PC-3 (cell line): Measurements from ENCODE around the gene DIP2C. TPM values are rescaled to one million over a fixed set of nuclear protein-coding genes. Genes with fewer than 3 reads are reported as not detected.

Experiments
- ATAC-seq: fragments of 200-7000 bp; cut with Tn5 transposase; 2 replicates; pipeline ENCODE4 v1.9.1; 2020; ENCODE audit warnings: mild to moderate bottlenecking, moderate library complexity
- BruUV-seq: library from RNA; stranded (reverse); fragments of 400-500 nt; replicated peaks from 2 replicates; lab custom pipeline; 2021; lab: Mats Ljungman, UMichigan
- CTCF ChIA-PET: fragments of 300-600 bp; sonication (Branson Sonifier 250); formaldehyde crosslinking; loops from one replicate; lab custom pipeline; 2022; ENCODE audit warnings: antibody characterized with exemption; lab: Charles Lee
- POLR2A ChIA-PET: fragments of 300-600 bp; sonication (Branson Sonifier 250); formaldehyde crosslinking; loops from one replicate; lab custom pipeline; 2022; ENCODE audit warnings: antibody characterized with exemption; ENCODE audit not compliant: unreplicated experiment; lab: Charles Lee
- DNase-seq: peaks from one replicate; pipeline ENCODE4 v3.0.0-alpha.2; 2015
- H2AFZ ChIP-seq: fragments of 300-600 bp; sonication (generic); 2 replicates; pipeline ENCODE4 v1.6.0; 2016; ENCODE audit warnings: antibody characterized with exemption, low read length
- H3F3A ChIP-seq: fragments of 300-600 bp; sonication (generic); one replicate; pipeline ENCODE4 v1.6.0; 2017; ENCODE audit warnings: antibody characterized with exemption, low read length, control low read depth, mild to moderate bottlenecking; ENCODE audit not compliant: unreplicated experiment
- H3K27ac ChIP-seq: fragments of 300-600 bp; sonication (generic); 2 replicates; pipeline ENCODE4 v1.5.1; 2016; ENCODE audit warnings: mild to moderate bottlenecking, low read length
- H3K27me3 ChIP-seq: fragments of 300-600 bp; sonication (generic); 2 replicates; pipeline ENCODE4 v1.6.1; 2016; ENCODE audit warnings: low read length, mixed read lengths
- H3K36me3 ChIP-seq: fragments of 300-600 bp; sonication (generic); 2 replicates; pipeline ENCODE4 v1.6.1; 2016; ENCODE audit warnings: low read depth, mixed run types, low read length, mixed read lengths
- H3K4me1 ChIP-seq: fragments of 300-600 bp; sonication (generic); 2 replicates; pipeline ENCODE4 v1.5.1; 2016; ENCODE audit warnings: low read length; ENCODE audit not compliant: insufficient read depth
- H3K4me2 ChIP-seq: fragments of 300-600 bp; sonication (generic); 2 replicates; pipeline ENCODE4 v1.6.0; 2016; ENCODE audit warnings: low read length
- H3K4me3 ChIP-seq: fragments of 300-600 bp; sonication (generic); 2 replicates; pipeline ENCODE4 v1.5.1; 2016; ENCODE audit warnings: mild to moderate bottlenecking, low read length, mixed read lengths
- H3K79me2 ChIP-seq: fragments of 300-600 bp; sonication (generic); 2 replicates; pipeline ENCODE4 v1.6.1; 2017; ENCODE audit warnings: low read length, mixed read lengths
- H3K9ac ChIP-seq: fragments of 300-600 bp; sonication (generic); 2 replicates; pipeline ENCODE4 v1.6.0; 2016; ENCODE audit warnings: mild to moderate bottlenecking, low read length
- H3K9me2 ChIP-seq: fragments of 300-600 bp; sonication (generic); replicated peaks from 2 replicates; pipeline ENCODE4 v1.6.1; 2016; ENCODE audit warnings: mixed run types, low read length, mixed read lengths
- H3K9me3 ChIP-seq: fragments of 300-600 bp; sonication (generic); 2 replicates; pipeline ENCODE4 v1.6.1; 2016; ENCODE audit warnings: low read length, mixed read lengths
- H4K20me1 ChIP-seq: fragments of 300-600 bp; sonication (generic); 2 replicates; pipeline ENCODE4 v1.6.1; 2016; ENCODE audit warnings: low read length, mixed read lengths
- CTCF ChIP-seq: fragments of 300-600 bp; sonication (generic); conservative IDR thresholded peaks from 2 replicates; pipeline ENCODE4 v1.5.1; 2017; ENCODE audit warnings: antibody characterized with exemption, low read depth, mild to moderate bottlenecking, low read length
- EZH2 ChIP-seq: fragments of 300-600 bp; sonication (generic); IDR thresholded peaks from one replicate; pipeline ENCODE4 v1.6.1; 2017; ENCODE audit warnings: antibody characterized with exemption, mild to moderate bottlenecking, low read length; ENCODE audit not compliant: unreplicated experiment
- EZH2phosphoT487 ChIP-seq: fragments of 300-600 bp; sonication (generic); IDR thresholded peaks from 2 replicates; pipeline ENCODE4 v1.6.1; 2018; ENCODE audit warnings: mild to moderate bottlenecking, antibody characterized with exemption, low read length, borderline replicate concordance
- intact Hi-C: fragments of 100-400 bp; cut with micrococcal nuclease; formaldehyde crosslinking; loops from 2 replicates; pipeline ENCODE4 v1.9.0; 2023
- total RNA-seq: library from RNA; depleted of rRNA; stranded (reverse); fragments of >200 nt; gene quantifications from 2 replicates; pipeline ENCODE4 v1.2.3, GENCODE V29; 2014

The DIP2C gene
- total RNA-seq, 1 experiment from 2014 or later = 3.1 TPM

- no peaks in the 10 kb centered on the region for H3F3A ChIP-seq
- H3K9me3 ChIP-seq = no peaks in the 10 kb centered on the region
- no peak for TF ChIP-seq EZH2phosphoT487
- no peak for TF ChIP-seq CTCF
- no peak for TF ChIP-seq EZH2
- H3K9ac ChIP-seq = no peak overlapping the region
- H3K79me2 ChIP-seq = no peaks in the 10 kb centered on the region
- no peaks in the 10 kb centered on the region for H3K27me3 ChIP-seq
- H3K4me1 ChIP-seq = peaks cover 3% of the 10 kb centered on the region; the same call in 1 of the 2 replicates
- BruUV-seq = no TSS peak
- H3K4me2 ChIP-seq = no peak overlapping the region
- ATAC-seq = no peak
- no peaks in the 10 kb centered on the region for H3K36me3 ChIP-seq
- no peak for DNase-seq
- no peak overlapping the region for H3K4me3 ChIP-seq
- intact Hi-C loops = no loop called here
- ChIA-PET CTCF (no interaction called here), POLR2A (no interaction called here)
- no peak overlapping the region for H3K27ac ChIP-seq
- no peak overlapping the region for H2AFZ ChIP-seq
- H4K20me1 ChIP-seq = no peaks in the 10 kb centered on the region
- H3K9me2 ChIP-seq = no peaks in the 10 kb centered on the region
These were observed 229.7 kb downstream of the DIP2C start for GRCh38 chr10:459743-460142.

- TF ChIP-seq EZH2phosphoT487 (no peak), CTCF (no peak), EZH2 (no peak)
- H3K4me1 ChIP-seq = peaks cover 7% of the 10 kb centered on the region
- POLR2A ChIA-PET = no interaction called here
- H3K36me3 ChIP-seq = no peaks in the 10 kb centered on the region
- no peak overlapping the region for H3K4me3 ChIP-seq
- ATAC-seq (no peak), DNase-seq (no peak)
- H3K79me2 ChIP-seq = no peaks in the 10 kb centered on the region
- H3K27ac ChIP-seq = no peak overlapping the region
- no peaks in the 10 kb centered on the region for H3F3A ChIP-seq
- H3K9ac ChIP-seq = no peak overlapping the region
- H3K9me3 ChIP-seq = no peaks in the 10 kb centered on the region
- no peak overlapping the region for H3K4me2 ChIP-seq
- no peaks in the 10 kb centered on the region for H3K27me3 ChIP-seq
- CTCF ChIA-PET = no interaction called here
- no peaks in the 10 kb centered on the region for H3K9me2 ChIP-seq
- no peaks in the 10 kb centered on the region for H4K20me1 ChIP-seq
- no TSS peak for BruUV-seq
- no peak overlapping the region for H2AFZ ChIP-seq
- intact Hi-C loops = no loop called here
These were observed 231.0 kb downstream of the DIP2C start for GRCh38 chr10:458421-458851.

GRCh38 chr10:456486-456885 is 233.0 kb downstream of the DIP2C start:
- no peak for ATAC-seq

More at GRCh38 chr10:456486-456885, 233.0 kb downstream of the DIP2C start:
- ChIA-PET CTCF (no interaction called here), POLR2A (no interaction called here)
- no peak overlapping the region for H3K4me3 ChIP-seq
- no peaks in the 10 kb centered on the region for H4K20me1 ChIP-seq
- no peaks in the 10 kb centered on the region for H3K79me2 ChIP-seq
- H2AFZ ChIP-seq = no peak overlapping the region
- TF ChIP-seq CTCF = no peak
- no peak for TF ChIP-seq EZH2
- TF ChIP-seq EZH2phosphoT487 = no peak
- H3K27ac ChIP-seq = no peak overlapping the region
- peaks cover 7% of the 10 kb centered on the region for H3K4me1 ChIP-seq
- no peaks in the 10 kb centered on the region for H3K27me3 ChIP-seq
- H3K36me3 ChIP-seq = no peaks in the 10 kb centered on the region
- no peak overlapping the region for H3K9ac ChIP-seq
- intact Hi-C loops = no loop called here
- H3K9me3 ChIP-seq = no peaks in the 10 kb centered on the region
- no TSS peak for BruUV-seq
- no peak for DNase-seq
- no peak overlapping the region for H3K4me2 ChIP-seq
- no peaks in the 10 kb centered on the region for H3F3A ChIP-seq
- H3K9me2 ChIP-seq = no peaks in the 10 kb centered on the region
